ENCODE data around the gene SORL1.

Gene SORL1

GRCh38 chr11:121540627-121541026, 88.5 kb downstream of the SORL1 start:
- peak; percentile 42 for DNase-seq

GRCh38 chr11:121543836-121544380, 91.8 kb downstream of the SORL1 start:
- no peak for DNase-seq

GRCh38 chr11:121544956-121545355, 92.8 kb downstream of the SORL1 start:
- DNase-seq, result no peak

DNA sequence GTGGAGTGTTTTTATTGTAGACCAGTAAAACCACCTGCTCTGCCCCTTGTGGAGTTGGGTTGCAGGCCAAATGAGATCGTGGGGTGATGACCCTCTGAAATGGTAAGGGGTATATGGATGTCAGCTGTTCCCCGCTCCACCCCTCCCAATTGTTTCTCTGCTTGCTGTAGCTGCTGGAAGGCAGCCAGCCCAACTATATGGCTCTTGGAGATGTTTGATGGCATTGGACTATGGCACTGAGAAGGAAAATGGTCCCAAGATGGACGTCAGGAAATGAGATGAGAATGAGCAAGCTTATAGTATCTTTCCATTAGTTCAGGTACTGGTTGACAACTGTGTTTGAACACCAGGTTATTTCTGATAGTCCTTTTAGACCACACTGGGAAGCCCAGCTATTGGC, 95.5 kb downstream of the SORL1 start:
- DNase-seq, result no peak

- DNase-seq, result no peak
Measured at GRCh38 chr11:121550247-121551030, 98.3 kb downstream of the SORL1 start.

- DNase-seq, result no peak
Measured at GRCh38 chr11:121551463-121551862, 99.3 kb downstream of the SORL1 start.

DNA sequence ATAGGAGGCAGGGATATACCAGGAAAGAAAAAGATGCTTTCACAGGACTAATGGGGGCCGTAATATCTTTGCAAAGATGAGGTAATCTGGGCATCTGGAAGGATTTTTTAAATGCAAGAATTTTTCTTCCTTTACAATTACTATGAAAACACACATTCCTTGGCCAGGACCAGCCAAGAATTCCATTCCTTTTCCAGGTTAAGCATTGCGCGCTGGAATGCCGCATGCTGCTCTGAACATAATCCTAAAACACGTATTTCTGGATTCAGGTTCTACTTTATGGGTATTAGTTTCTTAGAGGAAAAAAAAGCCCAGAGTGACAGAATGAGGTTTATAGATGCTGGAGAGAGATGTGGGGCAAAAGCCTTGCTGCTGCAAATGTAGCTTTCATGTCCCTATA, 100.0 kb downstream of the SORL1 start:
- DNase-seq, result no peak

DNA sequence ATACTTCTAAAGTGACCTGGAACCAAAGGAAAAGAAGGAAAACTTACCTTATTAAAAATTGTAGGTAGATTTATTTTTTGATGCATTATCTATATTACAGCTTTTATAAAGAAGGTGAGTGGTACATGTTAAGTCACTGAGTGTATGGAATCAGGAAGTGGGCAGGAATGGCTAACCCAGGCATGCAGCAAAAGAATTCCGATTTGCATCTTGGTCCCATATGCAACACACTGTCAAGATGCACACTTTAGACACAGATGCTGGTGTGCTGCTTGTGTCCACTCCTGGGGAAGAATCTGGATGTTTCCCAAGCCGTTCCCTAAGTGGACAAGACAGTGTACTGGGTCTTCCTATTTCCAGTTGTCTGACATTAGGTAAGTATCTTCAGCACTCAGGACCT, 100.5 kb downstream of the SORL1 start:
- no peak for DNase-seq

DNA sequence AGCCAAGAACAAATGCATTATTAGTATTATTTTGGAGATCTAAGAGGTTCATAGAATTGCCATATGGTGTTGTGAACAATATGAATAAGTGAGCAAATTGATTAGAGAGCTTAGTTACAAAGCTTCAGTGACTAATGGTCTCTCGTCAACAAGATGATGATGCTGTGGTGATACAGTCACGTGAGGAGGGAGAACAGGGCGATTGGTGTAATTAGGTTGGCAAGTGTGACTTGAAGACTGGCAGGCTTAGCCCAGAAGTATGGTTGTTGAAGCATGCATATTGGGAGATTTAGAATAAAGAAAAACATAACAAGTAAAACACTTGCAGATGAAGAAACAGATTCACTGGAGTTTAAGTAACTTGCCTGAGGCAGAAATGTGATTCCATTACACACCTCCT, 101.3 kb downstream of the SORL1 start:
- no peak for DNase-seq

GRCh38 chr11:121553806-121554205, 101.7 kb downstream of the SORL1 start:
- DNase-seq, result no peak

DNA sequence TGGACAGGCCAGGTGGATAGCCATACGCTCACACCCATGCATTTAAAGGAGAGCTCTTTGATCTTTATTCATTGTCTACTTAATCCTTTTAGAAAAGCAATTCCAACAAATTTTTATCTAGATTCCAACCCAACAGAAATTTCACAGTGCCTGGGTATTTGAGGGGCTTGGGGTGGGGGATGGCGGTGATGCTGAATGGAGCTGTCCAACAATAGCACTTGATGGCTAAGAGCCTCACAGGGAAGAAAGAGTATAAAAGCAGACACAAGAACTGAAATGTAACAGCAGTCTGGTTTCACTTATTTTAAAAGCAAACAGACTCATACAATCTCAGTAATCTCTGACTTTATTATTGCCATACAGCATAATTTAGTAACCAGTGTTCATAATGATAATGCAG, 102.4 kb downstream of the SORL1 start:
- DNase-seq, result no peak

DNA sequence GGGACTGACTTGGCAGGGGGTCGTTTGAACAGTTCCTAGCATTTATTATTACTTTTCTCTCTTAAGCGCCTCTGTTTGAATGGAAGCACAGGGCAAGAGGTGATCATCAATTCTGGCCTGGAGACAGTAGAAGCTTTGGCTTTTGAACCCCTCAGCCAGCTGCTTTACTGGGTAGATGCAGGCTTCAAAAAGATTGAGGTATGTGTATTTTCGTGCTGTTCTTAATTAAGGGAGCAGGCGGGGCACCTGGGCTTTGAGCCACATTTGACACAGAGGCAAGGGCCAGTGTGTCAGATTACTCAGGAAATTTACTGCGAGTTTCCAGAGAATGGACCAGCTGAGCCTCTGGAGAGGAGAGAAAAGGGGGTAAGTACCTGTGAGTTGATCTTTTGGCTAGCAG, 103.0 kb downstream of the SORL1 start:
- DNase-seq, result peak; percentile 22

DNA sequence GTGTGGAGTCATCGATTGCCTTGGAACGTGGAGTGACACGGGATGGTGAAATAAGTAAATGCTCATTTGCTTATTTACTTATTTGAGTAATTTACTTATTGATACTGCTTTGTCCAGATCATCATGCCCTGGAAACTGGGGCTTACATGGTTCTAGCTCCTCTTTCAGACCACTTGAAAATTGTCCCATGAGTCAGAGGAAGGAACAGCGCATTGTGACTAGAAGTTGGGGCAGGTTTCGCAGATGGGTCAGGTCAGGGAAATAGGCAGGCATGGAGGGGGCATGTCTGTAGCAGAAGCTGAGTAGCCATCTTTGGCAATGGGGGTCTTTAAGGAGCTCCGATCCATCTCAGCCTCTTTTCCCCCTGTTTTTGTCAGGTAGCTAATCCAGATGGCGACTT, 104.8 kb downstream of the SORL1 start:
- no peak for DNase-seq

DNA sequence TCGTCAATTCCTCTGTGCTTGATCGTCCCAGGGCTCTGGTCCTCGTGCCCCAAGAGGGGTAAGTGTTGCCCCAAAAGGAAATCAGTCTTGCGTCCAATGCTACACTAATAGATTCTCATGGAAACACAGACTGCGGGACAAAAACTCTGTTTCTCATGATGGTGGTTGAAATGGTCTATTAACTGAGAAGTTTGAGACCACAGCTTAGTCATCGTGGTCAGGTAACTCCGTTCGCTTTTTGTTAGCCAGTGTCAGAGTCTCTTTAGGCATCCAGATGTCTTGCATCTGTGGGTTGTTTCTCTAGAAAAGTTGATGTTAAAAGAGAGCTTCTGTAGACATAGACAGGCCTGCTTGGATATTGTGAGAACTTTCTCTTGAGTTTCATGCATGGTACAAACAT, 105.2 kb downstream of the SORL1 start:
- no peak for DNase-seq

- no peak for DNase-seq
Measured at GRCh38 chr11:121559606-121560200, 107.6 kb downstream of the SORL1 start.

GRCh38 chr11:121560236-121560635, 108.1 kb downstream of the SORL1 start:
- DNase-seq, result no peak

DNA sequence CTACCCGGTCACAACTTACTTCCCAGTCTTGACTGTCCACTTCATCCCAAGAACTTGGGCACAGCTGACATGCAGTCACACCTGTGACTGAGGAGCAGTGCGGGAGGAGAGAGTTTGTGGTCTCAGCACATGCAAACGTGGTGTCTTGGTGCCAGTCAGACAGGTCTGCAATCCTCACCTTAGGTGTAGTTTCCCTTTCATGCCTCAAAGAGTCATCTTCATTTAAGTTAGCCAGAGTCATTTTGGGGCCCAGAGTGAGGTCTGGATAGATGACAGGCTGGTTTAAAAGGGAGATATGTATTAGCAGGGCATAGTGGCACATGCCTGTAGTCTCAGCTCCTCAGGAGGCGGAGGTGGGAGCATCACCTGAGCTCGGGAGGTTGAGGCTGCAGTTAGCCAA, 109.1 kb downstream of the SORL1 start:
- DNase-seq, result no peak

GRCh38 chr11:121561716-121562115, 109.6 kb downstream of the SORL1 start:
- no peak for DNase-seq

DNA sequence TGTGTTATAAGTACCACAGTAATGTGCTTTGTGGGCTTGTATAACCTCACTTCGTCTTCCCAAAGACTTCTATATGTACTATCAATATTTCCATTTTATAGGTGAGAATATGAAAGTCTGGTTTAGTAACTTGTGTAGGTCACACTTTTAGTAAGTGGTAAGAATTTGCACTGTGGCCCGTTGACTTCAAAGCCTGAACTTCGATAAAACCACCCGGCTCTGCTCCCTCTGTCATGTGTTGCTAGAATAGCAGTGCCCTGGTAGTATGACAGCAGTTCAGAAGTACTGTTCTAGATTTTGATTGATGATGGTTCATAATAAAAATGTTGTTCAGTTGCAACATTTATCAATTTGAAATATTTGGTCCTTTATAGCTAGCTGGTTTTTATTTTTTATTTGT, 110.9 kb downstream of the SORL1 start:
- DNase-seq, result no peak

- DNase-seq, result peak; percentile 47
Measured at GRCh38 chr11:121563900-121564822, 112.0 kb downstream of the SORL1 start.

GRCh38 chr11:121564948-121565684, 113.0 kb downstream of the SORL1 start:
- no peak for DNase-seq

DNA sequence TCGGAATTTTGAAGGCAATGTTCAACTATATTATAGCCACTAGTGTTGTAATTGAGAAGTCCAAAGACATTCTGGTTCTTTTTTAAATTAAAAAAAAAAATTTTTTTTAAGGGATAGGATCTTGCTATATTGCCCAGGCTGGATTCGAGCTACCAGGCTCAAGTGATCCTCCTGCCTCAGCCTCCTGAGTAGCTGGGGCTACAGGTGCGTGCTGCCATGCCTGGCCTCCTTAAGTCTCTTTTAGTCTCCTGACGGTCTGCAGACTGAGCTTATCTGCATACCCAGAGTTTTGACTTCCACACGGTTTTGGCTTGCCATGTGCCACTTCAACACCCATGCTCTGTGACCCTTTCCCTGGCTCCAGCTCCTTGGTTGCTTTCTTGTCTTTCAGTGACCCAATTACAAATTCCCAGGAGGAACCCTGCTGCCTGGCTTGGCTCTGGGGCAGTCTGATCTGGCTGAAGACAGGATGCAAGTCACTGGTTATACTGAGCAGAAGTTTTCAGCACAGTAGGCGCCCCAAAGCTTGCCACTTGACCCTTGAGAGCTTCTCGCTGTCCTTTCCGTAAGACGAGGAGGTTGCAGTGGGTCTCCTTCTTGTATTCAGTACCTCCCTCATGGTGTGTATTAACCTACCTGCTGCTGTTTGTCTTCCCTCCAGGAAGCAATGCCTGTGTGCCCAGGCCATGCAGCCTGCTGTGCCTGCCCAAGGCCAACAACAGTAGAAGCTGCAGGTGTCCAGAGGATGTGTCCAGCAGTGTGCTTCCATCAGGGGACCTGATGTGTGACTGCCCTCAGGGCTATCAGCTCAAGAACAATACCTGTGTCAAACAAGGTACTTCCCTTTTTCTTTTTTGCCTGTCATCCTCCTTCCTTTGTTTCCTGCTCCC, 114.4 kb downstream of the SORL1 start:
- DNase-seq, result no peak

All from NCI-H2171 treated with DMSO at 0.1 percent for 48 hours (cell line).